Glutamatergic neuron (in vitro differentiated cells): ENCODE results near the gene CAPRIN2. TPM values are rescaled to one million over a fixed set of nuclear protein-coding genes. Genes with fewer than 3 reads are reported as not detected.

Source experiments
- DNase-seq: peaks from one replicate; pipeline ENCODE4 v3.0.0; 2022
- H3K27ac Mint-ChIP-seq: one replicate; pipeline ENCODE4 v1.8.0; 2020; ENCODE audit warnings: mild to moderate bottlenecking, mixed read lengths, inconsistent platforms; ENCODE audit not compliant: unreplicated experiment
- H3K27me3 Mint-ChIP-seq: one replicate; pipeline ENCODE4 v1.8.0; 2020; ENCODE audit warnings: mild to moderate bottlenecking, moderate library complexity, mixed read lengths, inconsistent platforms; ENCODE audit not compliant: unreplicated experiment
- H3K36me3 Mint-ChIP-seq: one replicate; pipeline ENCODE4 v1.8.0; 2020; ENCODE audit warnings: mild to moderate bottlenecking, mixed read lengths, inconsistent platforms; ENCODE audit not compliant: unreplicated experiment
- H3K4me1 Mint-ChIP-seq: one replicate; pipeline ENCODE4 v1.8.0; 2020; ENCODE audit warnings: mild to moderate bottlenecking, low read depth, mixed read lengths, inconsistent platforms; ENCODE audit not compliant: unreplicated experiment
- H3K4me3 Mint-ChIP-seq: one replicate; pipeline ENCODE4 v1.8.0; 2020; ENCODE audit warnings: mild to moderate bottlenecking, mixed read lengths, inconsistent platforms; ENCODE audit not compliant: unreplicated experiment
- H3K9me3 Mint-ChIP-seq: one replicate; pipeline ENCODE4 v1.8.0; 2020; ENCODE audit warnings: mild to moderate bottlenecking, moderate library complexity, mixed read lengths, inconsistent platforms; ENCODE audit not compliant: unreplicated experiment
- CTCF ChIP-seq: fragments of 200-600 bp; sonication (generic); IDR thresholded peaks from one replicate; pipeline ENCODE4 v1.5.0; 2021; ENCODE audit not compliant: partially characterized antibody, unreplicated experiment
- total RNA-seq: library from RNA; stranded (reverse); fragmentation: NEBNext Ultra II Directional; extraction: Animal tissue kit (Norgen Biotek cat#: 25700); gene quantifications from one replicate; pipeline ENCODE4 v1.2.1, GENCODE V29; 2021; ENCODE audit not compliant: unreplicated experiment

CAPRIN2 gene
- total RNA-seq, 1 donor from 2014 or later: 36.5 TPM

DNA sequence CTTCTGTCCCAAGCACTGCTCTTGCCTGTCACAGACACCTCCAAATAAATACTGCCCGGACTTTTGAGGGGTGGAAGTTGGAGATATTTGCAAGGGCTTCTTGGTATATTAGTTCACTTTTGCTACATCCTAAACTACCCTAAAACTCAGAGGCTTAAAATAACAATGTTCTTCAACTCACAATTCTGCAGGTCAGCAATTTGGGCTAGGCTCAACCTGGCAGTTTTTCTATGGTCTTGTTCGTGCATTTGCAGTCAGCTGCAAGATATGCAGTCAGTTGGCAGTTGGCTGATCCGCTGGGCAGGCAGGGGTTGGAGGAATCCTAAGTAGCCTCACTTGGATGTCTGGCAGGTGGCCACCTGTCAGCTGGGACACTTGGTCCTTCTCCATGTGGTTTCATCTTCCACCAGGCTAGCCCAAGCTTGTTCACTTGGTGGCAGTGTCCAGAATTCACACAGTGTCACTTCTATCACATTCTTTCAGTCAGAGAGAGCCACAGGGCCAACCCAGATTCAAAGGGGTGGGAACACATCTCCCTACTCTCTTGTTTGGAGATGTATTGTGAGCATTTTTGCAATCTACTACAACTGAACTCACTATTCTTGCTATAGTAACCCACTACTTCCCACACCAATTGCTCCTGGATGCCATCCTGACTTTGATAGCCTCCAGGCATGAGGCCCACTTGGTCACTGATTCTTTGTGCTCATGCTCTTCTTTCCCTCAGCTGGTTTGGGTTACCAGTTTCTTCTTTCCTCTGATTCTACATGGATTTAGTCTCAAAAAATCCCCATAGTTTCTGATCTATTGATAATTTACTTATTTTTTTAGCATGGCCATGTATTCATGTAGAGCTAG is 27.8 kb upstream of the CAPRIN2 start:
- Mint-ChIP-seq H3K27ac (no peak overlapping the region), H3K27me3 (peaks cover 5% of the 10 kb centered on the region), H3K4me3 (no peak overlapping the region), H3K4me1 (no peaks in the 10 kb centered on the region), H3K36me3 (peaks cover 18% of the 10 kb centered on the region), H3K9me3 (peaks cover 9% of the 10 kb centered on the region)
- TF ChIP-seq CTCF: no peak
- no peak for DNase-seq

GRCh38 chr12:30779578-30779977 is 24.8 kb upstream of the CAPRIN2 start:
- no peak for DNase-seq
- H3K9me3 Mint-ChIP-seq: peaks cover 3% of the 10 kb centered on the region
- H3K27me3 Mint-ChIP-seq: peaks cover 3% of the 10 kb centered on the region
- no peak overlapping the region for H3K27ac Mint-ChIP-seq
- no peak for TF ChIP-seq CTCF
- H3K4me1 Mint-ChIP-seq: no peaks in the 10 kb centered on the region
- H3K4me3 Mint-ChIP-seq: no peak overlapping the region
- peaks cover 12% of the 10 kb centered on the region for H3K36me3 Mint-ChIP-seq

DNA sequence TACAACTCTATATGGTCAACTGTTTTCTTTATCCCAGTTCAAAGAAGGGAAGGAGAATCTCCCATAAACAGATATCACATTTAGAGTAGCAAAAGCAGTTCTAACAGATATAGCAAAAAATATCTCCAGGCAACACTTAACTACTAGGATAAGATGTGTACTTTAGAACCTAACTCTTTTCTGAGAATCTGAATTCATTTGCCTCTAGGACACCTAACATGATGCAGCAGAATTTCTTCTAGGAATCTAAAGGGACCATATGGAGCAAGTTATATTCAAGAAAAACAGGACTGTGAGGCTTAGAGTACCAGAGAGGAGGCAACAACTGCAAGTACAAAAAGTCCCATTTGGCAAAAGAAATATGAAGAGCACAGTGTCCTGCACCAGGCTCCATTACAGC is 24.4 kb upstream of the CAPRIN2 start:
- no peak overlapping the region for H3K27ac Mint-ChIP-seq
- H3K4me3 Mint-ChIP-seq: no peak overlapping the region
- DNase-seq: no peak
- H3K27me3 Mint-ChIP-seq: peaks cover 1% of the 10 kb centered on the region
- no peak for TF ChIP-seq CTCF
- no peaks in the 10 kb centered on the region for H3K4me1 Mint-ChIP-seq
- H3K36me3 Mint-ChIP-seq: peaks cover 8% of the 10 kb centered on the region
- H3K9me3 Mint-ChIP-seq: no peaks in the 10 kb centered on the region

GRCh38 chr12:30774599-30774998 is 19.8 kb upstream of the CAPRIN2 start:
- H3K36me3 Mint-ChIP-seq: peaks cover 6% of the 10 kb centered on the region
- no peak overlapping the region for H3K4me3 Mint-ChIP-seq
- no peaks in the 10 kb centered on the region for H3K4me1 Mint-ChIP-seq
- no peaks in the 10 kb centered on the region for H3K9me3 Mint-ChIP-seq
- no peak for TF ChIP-seq CTCF
- no peak overlapping the region for H3K27ac Mint-ChIP-seq
- H3K27me3 Mint-ChIP-seq: no peaks in the 10 kb centered on the region
- DNase-seq: no peak

GRCh38 chr12:30769802-30770201 is 15.1 kb upstream of the CAPRIN2 start:
- no peak for DNase-seq
- no peak overlapping the region for H3K27ac Mint-ChIP-seq
- H3K9me3 Mint-ChIP-seq: no peaks in the 10 kb centered on the region
- H3K27me3 Mint-ChIP-seq: no peaks in the 10 kb centered on the region
- TF ChIP-seq CTCF: no peak
- no peak overlapping the region for H3K4me3 Mint-ChIP-seq
- no peaks in the 10 kb centered on the region for H3K36me3 Mint-ChIP-seq
- no peaks in the 10 kb centered on the region for H3K4me1 Mint-ChIP-seq
